ENCODE results near the gene SLC25A27.

SLC25A27 gene

DNA sequence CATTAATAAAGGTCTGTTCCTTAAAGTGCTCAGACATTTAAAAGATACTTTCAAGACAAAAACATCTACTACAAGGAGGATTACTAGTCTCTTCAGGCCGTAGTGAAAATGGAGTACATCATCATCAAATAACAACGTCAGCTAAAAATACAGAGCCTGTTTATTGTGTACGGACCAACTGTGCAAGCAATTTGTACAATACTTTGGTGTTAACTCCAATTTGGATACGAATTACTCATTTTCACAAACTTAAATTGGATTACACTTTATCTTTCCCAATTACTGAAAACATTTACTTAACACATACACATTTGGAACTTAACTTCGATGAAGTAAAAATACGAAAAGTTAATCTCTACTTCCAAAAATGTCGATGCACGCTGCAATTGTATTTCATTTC, 959 bp upstream of the SLC25A27 start:
- DNase-seq: no peak

DNA sequence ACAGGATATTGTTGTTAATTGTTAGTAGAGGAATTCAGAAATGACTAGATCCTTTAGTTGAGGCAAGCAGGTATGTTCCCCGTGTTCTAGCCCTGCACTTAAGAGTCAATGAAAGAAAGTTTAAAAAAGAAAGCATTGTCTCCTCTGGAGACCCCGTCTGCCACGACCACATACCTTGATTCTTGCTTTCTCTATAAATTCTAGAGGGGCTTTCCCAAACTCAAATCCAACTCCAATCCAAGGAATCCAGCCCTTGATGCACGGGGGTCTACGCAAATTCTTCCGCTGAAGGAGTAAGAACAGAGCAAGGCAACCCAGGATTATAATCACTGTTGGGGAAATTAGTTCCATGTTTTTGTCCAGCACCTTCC, 558 bp upstream of the SLC25A27 start:
- no peak for DNase-seq

- no peak for DNase-seq
These were observed 842 bp downstream of the SLC25A27 start for GRCh38 chr6:46653439-46654195.

- no peak for DNase-seq
These were observed 3.0 kb downstream of the SLC25A27 start for GRCh38 chr6:46655803-46656202.

DNA sequence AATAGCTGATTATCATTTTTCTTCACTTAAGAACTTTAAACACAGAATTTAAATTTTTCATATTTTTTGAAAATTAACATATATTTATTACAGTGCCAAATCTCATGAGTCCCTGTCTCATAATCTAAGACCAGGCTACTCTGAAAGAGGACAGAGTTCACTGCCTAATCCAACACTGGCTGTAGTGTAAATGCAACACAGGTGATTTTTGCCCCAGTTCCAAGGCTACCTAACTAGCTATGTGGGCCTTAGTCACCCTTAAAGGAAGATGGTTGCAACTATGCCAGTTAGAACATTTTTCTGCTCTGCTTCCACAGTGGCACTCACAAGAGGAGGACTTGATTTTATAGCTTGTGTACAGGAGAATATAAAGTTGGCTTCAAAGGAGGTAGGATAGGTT, 4.9 kb downstream of the SLC25A27 start:
- no peak for DNase-seq

DNA sequence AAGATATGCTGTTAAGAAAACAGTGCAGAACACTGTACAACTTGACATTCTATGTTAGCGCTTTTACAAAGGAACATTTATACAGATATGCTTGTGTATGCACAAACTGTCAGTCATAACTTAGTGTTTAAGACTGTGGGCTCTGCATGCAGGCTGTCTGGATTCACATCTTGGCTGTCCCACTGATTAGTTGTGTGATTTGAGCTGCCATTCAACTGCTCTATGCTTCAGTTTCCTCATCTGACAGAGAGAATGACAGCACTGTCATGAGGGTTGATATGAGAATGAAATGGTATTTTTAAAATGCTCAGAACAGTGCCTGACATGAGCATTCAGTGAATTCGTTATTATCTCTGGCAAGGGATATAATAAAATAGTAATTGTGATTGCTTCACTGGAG, 8.7 kb downstream of the SLC25A27 start:
- no peak for DNase-seq

DNA sequence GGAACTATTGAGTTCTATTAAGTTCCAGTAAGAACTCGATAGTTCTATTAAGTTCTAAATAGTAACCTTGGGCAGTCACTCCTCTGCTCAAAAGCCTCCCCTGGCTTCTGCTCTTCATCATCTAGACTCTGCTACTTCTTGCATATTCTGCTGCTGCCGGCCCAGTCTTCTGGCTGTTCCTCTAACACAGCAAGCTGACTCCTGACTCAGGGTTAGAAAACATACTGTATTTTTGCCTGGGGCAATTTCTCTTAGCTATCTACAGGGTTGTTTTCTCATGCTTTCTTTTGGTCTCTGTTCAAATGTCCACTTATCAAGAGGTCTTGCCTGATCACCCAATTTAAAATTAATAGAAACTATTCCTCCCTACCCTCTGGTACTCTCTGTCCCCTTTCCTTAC, 14.6 kb downstream of the SLC25A27 start:
- no peak for DNase-seq

DNA sequence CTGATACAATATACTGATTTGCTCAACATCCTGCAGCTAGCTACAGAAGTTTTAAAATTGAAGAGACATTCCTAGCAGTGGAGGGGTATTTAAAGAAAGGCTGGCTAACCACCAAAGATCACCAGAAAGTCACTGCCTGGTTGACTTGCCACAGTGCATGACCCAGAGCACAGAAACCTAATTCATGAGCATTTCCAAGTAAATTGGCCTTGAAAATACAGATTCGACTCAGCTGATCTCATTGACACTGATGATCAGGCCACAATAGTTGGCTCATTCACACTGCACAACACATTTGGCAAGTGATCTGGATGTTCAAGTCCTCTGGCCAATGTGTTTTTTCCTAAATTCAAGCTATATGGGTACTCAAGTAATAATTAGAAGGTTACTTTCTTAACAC, 21.6 kb downstream of the SLC25A27 start:
- DNase-seq: no peak

DNA sequence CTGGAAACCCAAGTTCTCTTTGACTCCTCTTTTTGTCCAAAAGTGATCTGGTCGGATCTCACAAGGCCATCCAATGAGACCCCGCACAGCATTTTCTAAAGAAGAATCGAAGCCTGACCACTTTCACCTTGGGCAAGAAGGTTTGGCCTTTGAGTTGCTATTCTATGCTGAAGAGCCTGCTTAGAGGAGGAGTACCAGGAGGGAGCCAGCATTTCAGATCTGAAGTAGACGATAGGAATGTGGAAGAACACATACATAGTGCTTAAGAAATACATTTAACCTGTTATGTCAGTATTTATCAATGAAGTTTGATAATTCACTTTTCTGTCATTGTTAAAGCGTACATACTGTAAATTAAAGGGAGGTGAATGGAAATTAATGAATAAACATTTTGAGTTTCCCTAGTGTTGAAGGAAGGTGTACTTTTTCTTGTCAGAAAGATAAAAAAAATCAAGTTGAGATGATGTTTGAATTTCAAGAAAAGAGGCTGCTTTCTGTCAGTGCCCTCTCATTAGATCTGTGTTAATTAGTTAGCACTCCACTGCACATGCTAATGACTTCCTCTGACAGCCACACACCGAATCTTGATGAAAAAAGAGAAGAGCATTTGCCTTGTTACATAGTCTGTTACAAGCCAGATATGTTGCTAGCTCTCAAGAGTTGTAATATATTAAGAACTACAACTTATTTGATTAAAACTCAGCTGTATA, 24.0 kb downstream of the SLC25A27 start:
- DNase-seq: no peak

- no peak for DNase-seq
These were observed 24.5 kb downstream of the SLC25A27 start for GRCh38 chr6:46677314-46677654.

DNA sequence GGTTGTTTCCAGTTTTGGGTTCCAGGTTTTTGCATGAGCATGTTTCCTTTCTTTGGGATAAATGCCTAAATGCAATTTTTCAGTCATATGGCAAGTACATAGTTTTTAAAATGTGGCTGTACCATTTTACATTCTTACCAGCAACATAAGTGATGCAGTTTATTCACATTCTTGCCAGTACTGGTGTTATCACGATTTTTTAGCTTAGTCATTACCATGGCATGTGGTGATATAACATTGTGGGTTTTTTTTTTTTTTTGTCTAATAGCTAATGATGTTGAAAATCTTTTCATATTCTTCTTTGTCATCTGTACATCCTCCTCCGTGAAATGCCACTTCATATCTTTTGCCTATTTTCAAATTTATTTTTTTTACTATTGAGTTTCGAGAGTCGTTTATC, 32.0 kb downstream of the SLC25A27 start:
- no peak for DNase-seq

GRCh38 chr6:46687619-46688097, 34.9 kb downstream of the SLC25A27 start, which contains the start of gene TDRD6:
Gene TDRD6, plus strand, starts transcription at chr6:46687885. Its CDS starts 244 bp downstream, at chr6:46688129.
- DNase-seq: no peak

DNA sequence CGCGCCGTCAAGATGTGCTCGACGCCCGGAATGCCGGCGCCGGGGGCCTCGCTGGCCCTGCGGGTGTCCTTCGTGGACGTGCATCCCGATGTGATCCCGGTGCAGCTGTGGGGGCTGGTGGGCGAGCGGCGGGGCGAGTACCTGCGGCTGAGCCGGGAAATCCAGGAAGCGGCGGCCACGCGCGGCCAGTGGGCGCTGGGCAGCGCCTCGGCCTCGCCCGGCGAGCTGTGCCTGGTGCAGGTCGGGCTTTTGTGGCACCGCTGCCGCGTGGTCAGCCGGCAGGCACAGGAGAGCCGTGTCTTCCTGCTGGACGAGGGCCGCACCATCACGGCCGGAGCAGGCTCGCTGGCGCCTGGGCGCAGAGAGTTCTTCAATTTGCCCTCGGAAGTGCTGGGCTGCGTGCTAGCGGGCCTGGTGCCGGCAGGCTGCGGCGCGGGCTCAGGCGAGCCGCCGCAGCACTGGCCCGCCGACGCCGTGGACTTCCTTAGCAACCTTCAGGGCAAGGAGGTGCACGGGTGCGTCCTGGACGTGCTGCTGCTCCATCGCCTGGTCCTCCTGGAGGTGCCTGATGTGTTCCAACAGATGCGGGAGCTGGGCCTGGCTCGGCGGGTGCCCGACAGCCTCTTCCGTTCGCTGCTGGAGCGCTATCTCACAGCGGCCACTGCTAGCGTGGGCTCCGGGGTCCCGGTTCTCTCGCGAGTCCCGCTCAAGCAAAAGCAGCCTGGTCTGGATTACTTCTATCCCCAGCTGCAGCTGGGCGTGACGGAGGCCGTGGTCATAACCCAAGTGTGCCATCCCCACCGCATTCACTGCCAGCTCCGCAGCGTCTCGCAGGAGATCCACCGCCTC, 35.6 kb downstream of the SLC25A27 start:
- no peak for DNase-seq

- no peak for DNase-seq
These were observed 36.2 kb downstream of the SLC25A27 start for GRCh38 chr6:46688966-46689335.

GRCh38 chr6:46689657-46690056, 36.9 kb downstream of the SLC25A27 start:
- no peak for DNase-seq

DNA sequence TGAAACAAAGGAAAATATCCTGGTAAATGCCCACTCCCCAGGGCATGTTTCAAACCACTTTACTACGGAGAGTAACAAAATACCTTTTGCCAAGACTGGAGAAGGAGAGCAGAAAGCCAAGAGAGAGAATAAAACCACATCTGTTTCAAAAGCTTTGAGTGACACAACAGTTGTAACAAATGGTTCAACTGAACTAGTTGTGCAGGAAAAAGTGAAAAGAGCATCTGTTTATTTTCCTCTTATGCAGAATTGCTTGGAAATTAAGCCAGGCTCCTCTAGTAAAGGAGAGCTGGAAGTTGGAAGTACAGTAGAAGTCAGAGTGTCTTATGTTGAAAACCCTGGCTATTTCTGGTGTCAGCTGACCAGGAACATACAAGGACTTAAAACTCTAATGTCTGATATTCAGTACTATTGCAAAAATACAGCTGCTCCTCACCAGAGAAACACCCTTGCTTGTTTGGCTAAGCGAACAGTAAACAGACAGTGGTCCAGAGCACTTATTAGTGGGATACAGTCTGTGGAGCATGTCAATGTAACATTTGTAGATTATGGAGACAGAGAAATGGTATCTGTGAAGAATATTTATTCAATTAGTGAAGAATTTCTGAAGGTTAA, 37.5 kb downstream of the SLC25A27 start:
- DNase-seq: no peak

DNA sequence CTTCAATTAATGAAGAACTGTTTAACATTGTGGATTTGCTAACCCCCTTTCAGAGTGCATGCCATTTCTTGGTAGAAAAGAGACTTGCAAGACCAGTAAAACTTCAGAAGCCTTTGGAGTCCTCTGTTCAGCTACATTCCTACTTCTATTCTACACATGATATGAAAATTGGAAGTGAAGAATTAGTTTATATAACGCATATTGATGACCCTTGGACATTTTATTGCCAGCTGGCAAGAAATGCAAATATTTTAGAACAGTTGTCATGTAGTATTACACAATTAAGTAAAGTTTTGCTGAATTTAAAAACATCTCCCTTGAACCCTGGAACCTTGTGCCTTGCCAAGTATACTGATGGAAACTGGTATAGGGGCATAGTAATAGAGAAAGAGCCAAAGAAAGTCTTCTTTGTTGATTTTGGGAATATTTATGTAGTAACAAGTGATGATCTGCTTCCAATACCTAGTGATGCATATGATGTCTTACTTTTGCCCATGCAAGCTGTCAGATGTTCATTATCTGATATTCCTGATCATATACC, 38.2 kb downstream of the SLC25A27 start:
- no peak for DNase-seq

GRCh38 chr6:46699970-46700369, 47.2 kb downstream of the SLC25A27 start:
- DNase-seq: no peak

DNA sequence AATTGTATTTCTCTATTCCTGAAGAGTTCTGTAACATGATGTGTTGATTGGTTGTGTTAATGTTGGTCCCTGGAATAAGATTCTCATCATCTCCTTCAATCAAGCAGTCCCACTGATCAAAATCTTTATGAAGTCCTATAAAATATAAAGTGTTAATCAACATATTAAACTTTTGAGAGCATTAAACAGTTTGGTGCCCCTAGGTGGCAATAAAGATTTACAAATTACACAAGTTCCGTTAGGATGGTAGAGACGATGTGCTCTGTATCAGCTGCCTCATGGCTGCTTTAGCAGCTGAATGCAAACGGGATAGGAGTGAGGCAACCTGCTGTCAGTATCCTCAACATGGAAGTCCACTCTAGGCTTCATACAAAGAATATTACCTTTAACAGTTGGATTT, 51.8 kb downstream of the SLC25A27 start:
- no peak for DNase-seq

DNA sequence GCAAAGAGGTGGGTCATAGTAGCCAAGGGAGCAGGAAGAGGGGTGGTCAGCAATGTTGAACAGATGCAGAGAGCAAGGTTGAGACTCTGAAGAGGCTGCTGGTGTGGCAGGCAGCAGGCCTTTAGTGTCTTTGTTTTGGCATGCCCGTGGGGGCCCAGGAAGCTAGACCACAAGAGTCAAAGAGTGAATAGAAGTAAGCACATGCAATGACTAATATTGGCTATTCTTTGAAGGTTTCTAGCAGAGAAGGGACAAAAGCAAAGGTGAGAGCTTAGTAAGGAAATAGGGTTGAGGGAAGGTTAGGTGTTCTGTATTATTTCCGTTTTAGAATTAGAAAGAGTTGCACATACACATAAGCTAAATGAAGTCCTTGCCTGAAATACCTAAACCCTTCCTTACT, 53.7 kb downstream of the SLC25A27 start:
- no peak for DNase-seq

DNA sequence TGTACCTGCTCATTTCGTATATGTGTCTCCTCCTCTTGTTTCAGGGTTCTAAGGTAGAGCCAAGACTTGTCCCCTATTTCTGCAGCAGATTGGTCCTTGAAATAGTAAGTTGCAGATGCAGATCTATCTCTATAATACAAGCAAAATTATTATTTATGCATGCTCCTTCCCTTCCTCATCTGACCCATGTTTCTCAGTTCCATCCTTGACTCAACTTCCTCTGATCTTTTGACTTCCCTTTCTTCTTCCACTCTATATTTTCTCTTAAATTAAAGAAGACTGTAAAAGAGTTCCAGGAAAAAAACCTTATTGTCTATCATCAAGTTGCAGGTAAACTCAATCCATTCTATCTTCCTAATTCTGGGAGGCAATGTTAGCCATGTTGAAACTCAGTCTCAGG, 58.7 kb downstream of the SLC25A27 start:
- DNase-seq: no peak

DNA sequence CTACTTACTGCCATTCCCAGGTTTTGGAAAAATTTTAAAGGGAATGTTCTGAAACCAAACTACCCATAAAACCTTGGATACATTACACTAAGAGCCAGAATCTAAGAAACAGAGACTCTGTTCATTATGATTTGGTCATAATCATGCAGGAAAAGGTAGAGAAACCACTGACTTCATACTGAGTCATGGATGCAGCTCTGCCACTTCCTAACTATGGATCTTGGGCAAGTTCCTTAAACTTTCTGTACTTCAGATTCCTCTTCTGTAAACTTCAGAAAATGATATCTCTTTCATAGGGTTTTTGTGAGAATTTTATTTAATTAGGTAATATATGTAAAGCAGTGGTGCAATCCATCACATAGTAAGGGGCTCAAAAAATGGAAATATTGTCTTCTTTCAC, 62.4 kb downstream of the SLC25A27 start:
- peak in 1 of 2 donors; percentile 5 for DNase-seq

- DNase-seq: no peak
These were observed 66.3 kb downstream of the SLC25A27 start for GRCh38 chr6:46719099-46719498.

Measured in CD4-positive, alpha-beta T cell treated with Interferon alpha-2 for 1 hour (primary cell).